DND-41 (cell line): ENCODE results near the gene CFAP20DC.

Experiments
- CTCF ChIP-seq: IDR thresholded peaks from 2 replicates; pipeline ENCODE4 v1.5.1; 2012; ENCODE audit warnings: borderline replicate concordance, low read length, moderate library complexity, mild to moderate bottlenecking; ENCODE audit not compliant: poor library complexity, severe bottlenecking; ENCODE audit errors: extremely low read depth
- EZH2 ChIP-seq: IDR thresholded peaks from 3 replicates; pipeline ENCODE4 v1.6.1; 2012; ENCODE audit warnings: borderline replicate concordance, low read depth, mild to moderate bottlenecking, moderate library complexity, low read length, inconsistent platforms; ENCODE audit not compliant: severe bottlenecking

GRCh38 chr3:58874795-58875194, 175.0 kb downstream of the CFAP20DC start:
- TF ChIP-seq CTCF (no peak), EZH2 (no peak)
